ENCODE data around the gene INTS6.

INTS6 gene

GRCh38 chr13:51444922-51445321 lies 7.9 kb downstream of the INTS6 start:
- DNase-seq (ENCODE audit: low read depth): peak; percentile 75

DNA sequence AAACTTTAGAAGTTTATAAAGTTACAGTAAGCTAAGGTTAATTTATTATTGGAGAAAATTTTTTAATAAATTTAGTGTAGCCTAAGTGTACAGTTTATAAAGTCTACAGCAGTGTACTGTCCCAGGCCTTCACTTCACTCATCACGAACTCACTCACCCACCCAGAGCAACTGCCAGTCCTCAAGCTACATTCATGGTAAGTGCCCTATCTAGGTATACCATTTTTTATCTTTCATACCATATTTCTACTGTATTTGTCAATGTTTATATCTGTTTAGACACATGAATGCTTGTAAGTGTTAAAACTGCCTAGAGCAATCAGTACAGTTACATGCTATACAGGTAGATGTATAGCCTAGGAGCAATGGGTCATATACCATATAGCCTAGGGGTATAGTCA lies 12.5 kb downstream of the INTS6 start:
- no peak for DNase-seq (ENCODE audit: low read depth)

More at GRCh38 chr13:51444922-51445321, 7.9 kb downstream of the INTS6 start:
- TF ChIP-seq, protein P1, sequence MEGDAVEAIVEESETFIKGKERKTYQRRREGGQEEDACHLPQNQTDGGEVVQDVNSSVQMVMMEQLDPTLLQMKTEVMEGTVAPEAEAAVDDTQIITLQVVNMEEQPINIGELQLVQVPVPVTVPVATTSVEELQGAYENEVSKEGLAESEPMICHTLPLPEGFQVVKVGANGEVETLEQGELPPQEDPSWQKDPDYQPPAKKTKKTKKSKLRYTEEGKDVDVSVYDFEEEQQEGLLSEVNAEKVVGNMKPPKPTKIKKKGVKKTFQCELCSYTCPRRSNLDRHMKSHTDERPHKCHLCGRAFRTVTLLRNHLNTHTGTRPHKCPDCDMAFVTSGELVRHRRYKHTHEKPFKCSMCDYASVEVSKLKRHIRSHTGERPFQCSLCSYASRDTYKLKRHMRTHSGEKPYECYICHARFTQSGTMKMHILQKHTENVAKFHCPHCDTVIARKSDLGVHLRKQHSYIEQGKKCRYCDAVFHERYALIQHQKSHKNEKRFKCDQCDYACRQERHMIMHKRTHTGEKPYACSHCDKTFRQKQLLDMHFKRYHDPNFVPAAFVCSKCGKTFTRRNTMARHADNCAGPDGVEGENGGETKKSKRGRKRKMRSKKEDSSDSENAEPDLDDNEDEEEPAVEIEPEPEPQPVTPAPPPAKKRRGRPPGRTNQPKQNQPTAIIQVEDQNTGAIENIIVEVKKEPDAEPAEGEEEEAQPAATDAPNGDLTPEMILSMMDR (conservative IDR thresholded peaks at IDR 0.05; ENCODE audit: low read length): peak; percentile 63
- no peak overlapping the region for H3K4me3 ChIP-seq (ENCODE audit: low read length)

DNA sequence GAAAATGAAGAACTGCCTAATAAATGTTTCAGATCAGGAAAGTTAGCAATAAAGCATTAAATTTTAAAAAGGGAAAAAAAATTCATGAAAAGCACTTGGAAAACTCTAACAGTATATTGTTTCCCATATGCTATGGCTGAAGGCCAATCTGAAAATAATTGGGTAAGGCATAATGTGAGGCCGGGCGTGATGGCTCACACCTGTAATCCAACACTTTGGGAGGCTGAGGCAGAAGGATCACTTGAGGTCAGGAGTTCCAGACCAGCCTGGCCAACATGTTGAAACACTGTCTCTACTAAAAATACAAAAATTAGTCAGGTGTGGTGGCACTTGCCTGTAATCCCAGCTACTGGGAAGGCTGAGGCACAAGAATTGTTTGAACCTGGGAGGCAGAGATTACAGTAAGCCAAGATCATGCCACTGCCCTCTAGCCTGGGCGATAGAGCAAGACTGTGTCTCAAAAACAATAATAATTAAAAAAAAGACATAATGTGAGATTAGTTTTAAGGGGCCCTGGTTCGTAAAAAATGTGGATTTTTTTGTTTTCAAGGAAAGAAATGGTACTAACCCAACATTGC lies 15.2 kb downstream of the INTS6 start:
- DNase-seq (ENCODE audit: low read depth): no peak
- TF ChIP-seq, protein P1 (conservative IDR thresholded peaks at IDR 0.05; ENCODE audit: low read length): no peak
- H3K4me3 ChIP-seq (ENCODE audit: low read length): no peak overlapping the region

More for the DNA sequence above, 12.5 kb downstream of the INTS6 start:
- no peak overlapping the region for H3K4me3 ChIP-seq (ENCODE audit: low read length)
- TF ChIP-seq, protein P1 (conservative IDR thresholded peaks at IDR 0.05; ENCODE audit: low read length): no peak

DNA sequence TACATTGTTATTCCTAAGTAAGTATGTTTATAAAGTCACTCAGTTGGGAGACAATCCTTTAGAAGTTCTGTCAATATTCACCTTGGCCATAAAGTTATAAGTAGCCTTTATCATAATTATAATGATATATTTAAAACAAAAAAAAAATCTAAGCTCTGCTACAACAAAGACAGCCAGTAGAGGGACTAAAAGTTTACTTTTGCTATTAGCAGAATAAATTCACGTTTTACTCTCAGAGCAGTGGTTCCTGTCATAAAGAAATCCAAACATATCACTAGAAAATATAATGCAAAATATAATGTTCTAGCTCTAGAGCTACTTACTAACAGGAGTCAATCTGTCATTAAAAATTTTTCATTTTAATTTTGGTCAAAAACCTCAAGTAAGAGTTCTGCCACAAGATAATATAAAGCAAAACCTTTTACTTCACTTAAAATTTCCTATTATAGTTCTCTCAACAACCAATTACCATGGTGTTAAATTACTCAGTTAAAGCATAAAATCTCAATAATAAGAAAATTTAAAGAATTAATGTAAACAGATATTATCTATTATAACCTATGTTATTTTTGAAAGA lies 17.7 kb downstream of the INTS6 start:
- no peak overlapping the region for H3K4me3 ChIP-seq (ENCODE audit: low read length)
- TF ChIP-seq, protein P1 (conservative IDR thresholded peaks at IDR 0.05; ENCODE audit: low read length): peak; percentile 70
- peak; percentile 20 for DNase-seq (ENCODE audit: low read depth)

- DNase-seq (ENCODE audit: low read depth): no peak
- no peak overlapping the region for H3K4me3 ChIP-seq (ENCODE audit: low read length)
- TF ChIP-seq, protein P1 (conservative IDR thresholded peaks at IDR 0.05; ENCODE audit: low read length): no peak
These were observed 20.3 kb downstream of the INTS6 start for GRCh38 chr13:51432576-51432975.

- DNase-seq (ENCODE audit: low read depth): no peak
- no peak overlapping the region for H3K4me3 ChIP-seq (ENCODE audit: low read length)
- TF ChIP-seq, protein P1 (conservative IDR thresholded peaks at IDR 0.05; ENCODE audit: low read length): no peak
These were observed 25.9 kb downstream of the INTS6 start for GRCh38 chr13:51426982-51427381.

DNA sequence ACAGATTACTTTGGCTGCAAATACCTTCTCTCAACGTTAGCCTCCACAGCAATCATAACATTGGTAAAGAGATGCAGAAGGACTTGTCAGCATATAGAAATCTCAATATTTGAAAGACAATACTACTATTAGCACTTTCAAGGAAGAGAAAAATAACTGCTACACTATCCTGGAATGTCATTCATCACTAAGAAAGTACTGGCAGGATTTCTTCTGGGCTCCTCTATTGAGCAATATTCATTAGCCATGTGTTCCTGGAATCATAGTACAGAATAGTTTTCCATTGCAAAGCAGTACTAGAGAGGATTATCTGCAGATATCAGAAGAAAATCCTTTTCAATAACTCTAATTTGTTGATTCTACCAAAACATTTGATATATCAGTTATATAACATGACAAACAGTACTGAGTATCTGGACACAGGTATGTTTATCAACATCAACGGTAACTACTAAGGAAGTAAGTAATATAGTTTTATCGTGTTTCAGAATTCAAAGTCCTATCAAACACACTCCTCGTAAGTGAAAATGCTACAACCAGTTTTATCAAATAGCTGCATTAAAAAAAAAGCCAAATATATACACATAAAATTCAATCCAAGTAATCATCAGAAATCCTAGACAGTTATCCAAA lies 27.3 kb downstream of the INTS6 start:
- H3K4me3 ChIP-seq (ENCODE audit: low read length): no peak overlapping the region
- peak; percentile 64 for DNase-seq (ENCODE audit: low read depth)
- TF ChIP-seq, protein P1 (conservative IDR thresholded peaks at IDR 0.05; ENCODE audit: low read length): no peak
